Liver (tissue), 3 donors: ENCODE measurements around the gene MON1B.

Experiments
- ATF3 ChIP-seq: IDR thresholded peaks from 2 replicates; pipeline ENCODE4 v1.6.1; 2016; ENCODE audit warnings: antibody characterized with exemption
- FOXA1 ChIP-seq: IDR thresholded peaks from 2 replicates; pipeline ENCODE4 v1.6.1; 2016; ENCODE audit warnings: antibody characterized with exemption
- GABPA ChIP-seq, 2 donors: IDR thresholded peaks in 1 of 2; conservative IDR thresholded peaks in 1 of 2; 2 replicates each; pipeline ENCODE4 v1.6.1; 2016; ENCODE audit warnings: antibody characterized with exemption in 2 of 2, mild to moderate bottlenecking in 1 of 2, moderate library complexity in 1 of 2
- JUND ChIP-seq, 2 donors: IDR thresholded peaks; 2 replicates each; pipeline ENCODE4 v1.6.1; 2016; ENCODE audit warnings: antibody characterized with exemption in 2 of 2
- MAX ChIP-seq: IDR thresholded peaks from 2 replicates; pipeline ENCODE4 v1.6.1; 2016; ENCODE audit warnings: antibody characterized with exemption
- RAD21 ChIP-seq, 2 donors: IDR thresholded peaks; 2 replicates each; pipeline ENCODE4 v1.6.1; 2016; ENCODE audit warnings: antibody characterized with exemption in 2 of 2, mild to moderate bottlenecking in 2 of 2
- RXRA ChIP-seq, 2 donors: IDR thresholded peaks; 2 replicates each; pipeline ENCODE4 v1.6.1; 2017 to 2018; ENCODE audit warnings: antibody characterized with exemption in 2 of 2, mild to moderate bottlenecking in 1 of 2
- SP1 ChIP-seq: IDR thresholded peaks from 2 replicates; pipeline ENCODE4 v1.6.1; 2018; ENCODE audit warnings: antibody characterized with exemption, mild to moderate bottlenecking
- TAF1 ChIP-seq: conservative IDR thresholded peaks from 2 replicates; pipeline ENCODE4 v1.6.1; 2016; ENCODE audit warnings: antibody characterized with exemption, mild to moderate bottlenecking
- YY1 ChIP-seq: IDR thresholded peaks from 2 replicates; pipeline ENCODE4 v1.6.1; 2016; ENCODE audit warnings: antibody characterized with exemption, mild to moderate bottlenecking
- ZBTB33 ChIP-seq: IDR thresholded peaks from 2 replicates; pipeline ENCODE4 v1.6.1; 2016; ENCODE audit warnings: antibody characterized with exemption
- TF ChIP-seq, protein P1 (sequence below): fragments of 150-350 bp; IDR thresholded peaks from 2 replicates; pipeline ENCODE4 v1.5.1; 2017; ENCODE audit warnings: improper control_type of control experiment, low read depth, low read length; ENCODE audit not compliant: missing input control
- TF ChIP-seq, protein P2 (sequence below): IDR thresholded peaks from 2 replicates; pipeline ENCODE4 v1.6.1; 2016; ENCODE audit warnings: antibody characterized with exemption, mild to moderate bottlenecking
- donor health status: healthy.
- donor health status: healthy.

GRCh38 chr16:77234611-77235010, 43.6 kb downstream of the MON1B start:
- TF ChIP-seq, protein P1, sequence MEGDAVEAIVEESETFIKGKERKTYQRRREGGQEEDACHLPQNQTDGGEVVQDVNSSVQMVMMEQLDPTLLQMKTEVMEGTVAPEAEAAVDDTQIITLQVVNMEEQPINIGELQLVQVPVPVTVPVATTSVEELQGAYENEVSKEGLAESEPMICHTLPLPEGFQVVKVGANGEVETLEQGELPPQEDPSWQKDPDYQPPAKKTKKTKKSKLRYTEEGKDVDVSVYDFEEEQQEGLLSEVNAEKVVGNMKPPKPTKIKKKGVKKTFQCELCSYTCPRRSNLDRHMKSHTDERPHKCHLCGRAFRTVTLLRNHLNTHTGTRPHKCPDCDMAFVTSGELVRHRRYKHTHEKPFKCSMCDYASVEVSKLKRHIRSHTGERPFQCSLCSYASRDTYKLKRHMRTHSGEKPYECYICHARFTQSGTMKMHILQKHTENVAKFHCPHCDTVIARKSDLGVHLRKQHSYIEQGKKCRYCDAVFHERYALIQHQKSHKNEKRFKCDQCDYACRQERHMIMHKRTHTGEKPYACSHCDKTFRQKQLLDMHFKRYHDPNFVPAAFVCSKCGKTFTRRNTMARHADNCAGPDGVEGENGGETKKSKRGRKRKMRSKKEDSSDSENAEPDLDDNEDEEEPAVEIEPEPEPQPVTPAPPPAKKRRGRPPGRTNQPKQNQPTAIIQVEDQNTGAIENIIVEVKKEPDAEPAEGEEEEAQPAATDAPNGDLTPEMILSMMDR: no peak
- TF ChIP-seq JUND (IDR thresholded peaks at IDR 0.05) (no peak), FOXA1 (no peak), ATF3 (no peak), RAD21 (IDR thresholded peaks at IDR 0.05) (no peak), RXRA (IDR thresholded peaks at IDR 0.05) (no peak), SP1 (no peak), GABPA (IDR thresholded peaks at IDR 0.05 in 1 of 2, conservative IDR thresholded peaks at IDR 0.05 in 1 of 2) (no peak), YY1 (no peak), TAF1 (no peak), MAX (no peak), ZBTB33 (no peak)
- TF ChIP-seq, protein P2, sequence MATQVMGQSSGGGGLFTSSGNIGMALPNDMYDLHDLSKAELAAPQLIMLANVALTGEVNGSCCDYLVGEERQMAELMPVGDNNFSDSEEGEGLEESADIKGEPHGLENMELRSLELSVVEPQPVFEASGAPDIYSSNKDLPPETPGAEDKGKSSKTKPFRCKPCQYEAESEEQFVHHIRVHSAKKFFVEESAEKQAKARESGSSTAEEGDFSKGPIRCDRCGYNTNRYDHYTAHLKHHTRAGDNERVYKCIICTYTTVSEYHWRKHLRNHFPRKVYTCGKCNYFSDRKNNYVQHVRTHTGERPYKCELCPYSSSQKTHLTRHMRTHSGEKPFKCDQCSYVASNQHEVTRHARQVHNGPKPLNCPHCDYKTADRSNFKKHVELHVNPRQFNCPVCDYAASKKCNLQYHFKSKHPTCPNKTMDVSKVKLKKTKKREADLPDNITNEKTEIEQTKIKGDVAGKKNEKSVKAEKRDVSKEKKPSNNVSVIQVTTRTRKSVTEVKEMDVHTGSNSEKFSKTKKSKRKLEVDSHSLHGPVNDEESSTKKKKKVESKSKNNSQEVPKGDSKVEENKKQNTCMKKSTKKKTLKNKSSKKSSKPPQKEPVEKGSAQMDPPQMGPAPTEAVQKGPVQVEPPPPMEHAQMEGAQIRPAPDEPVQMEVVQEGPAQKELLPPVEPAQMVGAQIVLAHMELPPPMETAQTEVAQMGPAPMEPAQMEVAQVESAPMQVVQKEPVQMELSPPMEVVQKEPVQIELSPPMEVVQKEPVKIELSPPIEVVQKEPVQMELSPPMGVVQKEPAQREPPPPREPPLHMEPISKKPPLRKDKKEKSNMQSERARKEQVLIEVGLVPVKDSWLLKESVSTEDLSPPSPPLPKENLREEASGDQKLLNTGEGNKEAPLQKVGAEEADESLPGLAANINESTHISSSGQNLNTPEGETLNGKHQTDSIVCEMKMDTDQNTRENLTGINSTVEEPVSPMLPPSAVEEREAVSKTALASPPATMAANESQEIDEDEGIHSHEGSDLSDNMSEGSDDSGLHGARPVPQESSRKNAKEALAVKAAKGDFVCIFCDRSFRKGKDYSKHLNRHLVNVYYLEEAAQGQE: no peak
